Caco-2 (cell line): ENCODE data around the gene MYL12A. TPM values are rescaled to one million over a fixed set of nuclear protein-coding genes. Genes with fewer than 3 reads are reported as not detected.

ENCODE experiments used
- BruUV-seq: library from RNA; stranded (reverse); fragments of 400-500 nt; replicated peaks from 2 replicates; lab custom pipeline; 2021; lab: Mats Ljungman, UMichigan
- CTCF ChIA-PET: fragments of 300-600 bp; sonication (Branson Sonifier 250); formaldehyde crosslinking; loops from one replicate; lab custom pipeline; 2022; ENCODE audit warnings: antibody characterized with exemption; lab: Charles Lee
- POLR2A ChIA-PET: fragments of 300-600 bp; sonication (Branson Sonifier 250); formaldehyde crosslinking; loops from one replicate; lab custom pipeline; 2022; ENCODE audit warnings: antibody characterized with exemption; lab: Charles Lee
- DNase-seq, 2 experiments: peaks; one replicate each; pipeline versions ENCODE4 v3.0.0 to v3.0.0-alpha.2; 2020 to 2022
- H3K27me3 ChIP-seq: replicated peaks from 2 replicates; pipeline ENCODE4 v1.6.0; 2011; ENCODE audit warnings: low read length; ENCODE audit not compliant: control insufficient read depth, insufficient read depth
- H3K36me3 ChIP-seq: 2 replicates; pipeline ENCODE4 v1.5.1; 2011; ENCODE audit warnings: low read length; ENCODE audit not compliant: control insufficient read depth, insufficient read depth
- H3K4me1 ChIP-seq: fragments of 250-450 bp; sonication (Bioruptor Pico); 2 replicates; pipeline ENCODE4 v1.5.1; 2020; ENCODE audit warnings: mild to moderate bottlenecking
- H3K4me3 ChIP-seq: 2 replicates; pipeline ENCODE4 v1.5.1; 2011; ENCODE audit warnings: low read depth, mild to moderate bottlenecking, control low read depth, low read length
- H3K9me3 ChIP-seq: fragments of 250-450 bp; sonication (Bioruptor Pico); 2 replicates; pipeline ENCODE4 v1.5.1; 2020; ENCODE audit warnings: mild to moderate bottlenecking, moderate library complexity
- H3K27ac Mint-ChIP-seq: one replicate; pipeline ENCODE4 v1.8.0; 2022; ENCODE audit warnings: mixed read lengths; ENCODE audit not compliant: unreplicated experiment
- H3K27me3 Mint-ChIP-seq: one replicate; pipeline ENCODE4 v1.8.0; 2022; ENCODE audit warnings: mixed read lengths; ENCODE audit not compliant: insufficient read depth, unreplicated experiment
- H3K36me3 Mint-ChIP-seq: one replicate; pipeline ENCODE4 v1.8.0; 2022; ENCODE audit warnings: mild to moderate bottlenecking, mixed read lengths; ENCODE audit not compliant: insufficient read depth, unreplicated experiment
- H3K4me1 Mint-ChIP-seq: one replicate; pipeline ENCODE4 v1.8.0; 2022; ENCODE audit warnings: low read depth, mixed read lengths; ENCODE audit not compliant: unreplicated experiment
- H3K4me3 Mint-ChIP-seq: one replicate; pipeline ENCODE4 v1.8.0; 2022; ENCODE audit warnings: mild to moderate bottlenecking, moderate library complexity, mixed read lengths; ENCODE audit not compliant: unreplicated experiment
- H3K9me3 Mint-ChIP-seq: one replicate; pipeline ENCODE4 v1.8.0; 2022; ENCODE audit warnings: mixed read lengths; ENCODE audit not compliant: unreplicated experiment
- CTCF ChIP-seq, 2 experiments: fragments of 200-600 bp in 1 of 2; IDR thresholded peaks; 1 replicate in 1 of 2; 2 replicates in 1 of 2; pipeline versions ENCODE4 v1.5.1 to v1.8.0; 2011 to 2022; ENCODE audit warnings: antibody characterized with exemption in 1 of 2, control low read depth in 1 of 2, inconsistent platforms in 1 of 2, low read depth in 1 of 2, low read length in 1 of 2, mild to moderate bottlenecking in 1 of 2, moderate library complexity in 1 of 2; ENCODE audit not compliant: insufficient read depth in 1 of 2, severe bottlenecking in 1 of 2, unreplicated experiment in 1 of 2
- intact Hi-C: fragments of 100-400 bp; cut with micrococcal nuclease; formaldehyde crosslinking; loops from one replicate; pipeline ENCODE4 v1.10.0; 2022; ENCODE audit not compliant: unreplicated experiment
- total RNA-seq: library from RNA; stranded (reverse); gene quantifications from 2 replicates; pipeline ENCODE4 v1.2.3, GENCODE V29; 2022

MYL12A gene
- total RNA-seq, 1 experiment from 2014 or later: 272 TPM

- Mint-ChIP-seq H3K4me1 (peaks cover 6% of the 10 kb centered on the region), H3K27me3 (no peaks in the 10 kb centered on the region), H3K9me3 (peaks cover 20% of the 10 kb centered on the region), H3K27ac (no peak overlapping the region), H3K4me3 (no peak overlapping the region), H3K36me3 (peaks cover 6% of the 10 kb centered on the region)
- H3K4me3 ChIP-seq: no peak overlapping the region
- DNase-seq: no peak
- CTCF ChIA-PET: interaction anchor here (1.0 to 1.5 kb wide), 2 partner anchors 308 to 381 kb away, joined by 3 to 4 read pairs; no protein-coding TSS in a partner anchor
- no peaks in the 10 kb centered on the region for H3K27me3 ChIP-seq
- no TSS peak for BruUV-seq
- TF ChIP-seq CTCF (IDR thresholded peaks at IDR 0.05; ENCODE audit: insufficient read depth in 1 of 2, low read depth in 1 of 2, low read length in 1 of 2, severe bottlenecking in 1 of 2, unreplicated experiment in 1 of 2): no peak
- POLR2A ChIA-PET: no interaction called here
- H3K9me3 ChIP-seq: peaks cover 6% of the 10 kb centered on the region; the same call in 1 of the 2 replicates
- no peaks in the 10 kb centered on the region for H3K4me1 ChIP-seq
- no peaks in the 10 kb centered on the region for H3K36me3 ChIP-seq
- intact Hi-C loops: no loop called here
Observed at GRCh38 chr18:3286159-3286558, 38.6 kb downstream of the MYL12A start.

GRCh38 chr18:3293196-3293951, 45.8 kb downstream of the MYL12A start:
- no peak overlapping the region for H3K4me3 ChIP-seq
- H3K9me3 Mint-ChIP-seq: peaks cover 43% of the 10 kb centered on the region
- H3K4me1 ChIP-seq: no peaks in the 10 kb centered on the region
- H3K36me3 Mint-ChIP-seq: peaks cover 21% of the 10 kb centered on the region
- no peaks in the 10 kb centered on the region for H3K27me3 ChIP-seq
- H3K27ac Mint-ChIP-seq: no peak overlapping the region
- BruUV-seq: no TSS peak
- DNase-seq: no peak
- ChIA-PET POLR2A (interaction anchor here (0.6 kb wide), 1 partner anchor 152 kb away, joined by 3 read pairs; no protein-coding TSS in a partner anchor), CTCF (interaction anchor here (0.6 kb wide), 1 partner anchor 478 kb away, joined by 3 read pairs; no protein-coding TSS in a partner anchor)
- no peaks in the 10 kb centered on the region for H3K27me3 Mint-ChIP-seq
- H3K4me1 Mint-ChIP-seq: peaks cover 7% of the 10 kb centered on the region
- H3K4me3 Mint-ChIP-seq: no peak overlapping the region
- intact Hi-C loops: no loop called here
- no peak for TF ChIP-seq CTCF (IDR thresholded peaks at IDR 0.05; ENCODE audit: insufficient read depth in 1 of 2, low read depth in 1 of 2, low read length in 1 of 2, severe bottlenecking in 1 of 2, unreplicated experiment in 1 of 2)
- peaks cover 9% of the 10 kb centered on the region; the same call in 1 of the 2 replicates for H3K9me3 ChIP-seq
- H3K36me3 ChIP-seq: no peaks in the 10 kb centered on the region

- no TSS peak for BruUV-seq
- CTCF ChIA-PET: no interaction called here
Observed at GRCh38 chr18:3294435-3295080, 47.0 kb downstream of the MYL12A start.

More at GRCh38 chr18:3294435-3295080, 47.0 kb downstream of the MYL12A start:
- no peak overlapping the region for H3K4me3 ChIP-seq
- peaks cover 7% of the 10 kb centered on the region for H3K4me1 Mint-ChIP-seq
- H3K9me3 ChIP-seq: peaks cover 9% of the 10 kb centered on the region; the same call in 1 of the 2 replicates
- no peak overlapping the region for H3K27ac Mint-ChIP-seq
- intact Hi-C loops: loop anchor here (5.0 kb wide), 2 partner anchors 293 to 373 kb away; no protein-coding TSS in a partner anchor
- no peaks in the 10 kb centered on the region for H3K36me3 ChIP-seq
- no peak for TF ChIP-seq CTCF (IDR thresholded peaks at IDR 0.05; ENCODE audit: insufficient read depth in 1 of 2, low read depth in 1 of 2, low read length in 1 of 2, severe bottlenecking in 1 of 2, unreplicated experiment in 1 of 2)
- H3K27me3 Mint-ChIP-seq: no peaks in the 10 kb centered on the region
- POLR2A ChIA-PET: interaction anchor here (0.6 kb wide), 1 partner anchor 151 kb away, joined by 3 read pairs; no protein-coding TSS in a partner anchor
- peaks cover 21% of the 10 kb centered on the region for H3K36me3 Mint-ChIP-seq
- H3K27me3 ChIP-seq: no peaks in the 10 kb centered on the region
- H3K4me1 ChIP-seq: no peaks in the 10 kb centered on the region
- no peak for DNase-seq
- H3K9me3 Mint-ChIP-seq: peaks cover 43% of the 10 kb centered on the region
- H3K4me3 Mint-ChIP-seq: no peak overlapping the region
